HEK293 (cell line): ENCODE results near the gene GARIN5B.

Experiments used
- CTCF ChIA-PET: fragments of 350-600 bp; formaldehyde crosslinking; extraction: SDS; loops from one replicate; lab custom pipeline; 2021; ENCODE audit warnings: antibody characterized with exemption; lab: Yijun Ruan, JAX
- POLR2A ChIA-PET: fragments of 300-600 bp; formaldehyde crosslinking; extraction: SDS; loops from one replicate; lab custom pipeline; 2020; ENCODE audit warnings: antibody characterized with exemption, inconsistent platforms; lab: Yijun Ruan, JAX
- H3K27ac ChIP-seq: fragments of 200-500 bp; sonication (Bioruptor generic); 2 replicates; pipeline ENCODE4 v1.5.1; 2014; ENCODE audit warnings: low read depth, low read length, control low read depth, inconsistent platforms; ENCODE audit errors: extremely low read depth
- H3K36me3 ChIP-seq, 2 experiments: fragments of 200-500 bp in 1 of 2; sonication (Bioruptor generic) in 1 of 2; 1 replicate in 1 of 2; 2 replicates in 1 of 2; pipeline ENCODE4 v1.5.1; 2014 to 2017; ENCODE audit warnings: inconsistent platforms in 2 of 2, low read length in 2 of 2; ENCODE audit not compliant: control insufficient read depth in 2 of 2, insufficient read depth in 1 of 2
- H3K4me1 ChIP-seq: fragments of 200-500 bp; sonication (Bioruptor generic); 2 replicates; pipeline ENCODE4 v1.5.1; 2014; ENCODE audit warnings: mild to moderate bottlenecking, low read length, inconsistent platforms; ENCODE audit not compliant: control insufficient read depth, insufficient read depth
- H3K4me3 ChIP-seq: 2 replicates; pipeline ENCODE4 v1.5.1; 2011; ENCODE audit warnings: low read depth, mild to moderate bottlenecking, control low read depth, low read length, moderate library complexity
- H3K9me3 ChIP-seq: fragments of 200-500 bp; sonication (Bioruptor generic); 2 replicates; pipeline ENCODE4 v1.5.1; 2014; ENCODE audit warnings: low read depth, low read length, inconsistent platforms; ENCODE audit not compliant: control insufficient read depth, insufficient read depth
- HIC1 ChIP-seq: fragments of 450-650 bp; formaldehyde crosslinking; IDR thresholded peaks from 2 replicates; pipeline ENCODE4 v1.5.1; 2016; ENCODE audit warnings: missing biosample characterization, missing genetic modification characterization
- SP3 ChIP-seq: fragments of 450-650 bp; formaldehyde crosslinking; IDR thresholded peaks from 2 replicates; pipeline ENCODE4 v1.5.1; 2016; ENCODE audit warnings: missing biosample characterization, missing genetic modification characterization
- ZBTB11 ChIP-seq: fragments of 450-650 bp; formaldehyde crosslinking; conservative IDR thresholded peaks from 2 replicates; pipeline ENCODE4 v1.5.1; 2016; ENCODE audit warnings: low read depth, missing biosample characterization, missing genetic modification characterization
- ZBTB17 ChIP-seq: fragments of 450-650 bp; formaldehyde crosslinking; IDR thresholded peaks from 2 replicates; pipeline ENCODE4 v1.5.1; 2016; ENCODE audit warnings: missing biosample characterization, missing genetic modification characterization
- ZFP37 ChIP-seq: fragments of 450-650 bp; formaldehyde crosslinking; IDR thresholded peaks from 2 replicates; pipeline ENCODE4 v1.5.1; 2016; ENCODE audit warnings: missing biosample characterization, missing genetic modification characterization
- ZNF18 ChIP-seq: fragments of 450-650 bp; formaldehyde crosslinking; IDR thresholded peaks from 2 replicates; pipeline ENCODE4 v1.5.1; 2016; ENCODE audit warnings: missing biosample characterization, missing genetic modification characterization
- ZNF23 ChIP-seq: fragments of 450-650 bp; formaldehyde crosslinking; IDR thresholded peaks from 2 replicates; pipeline ENCODE4 v1.5.1; 2016; ENCODE audit warnings: missing biosample characterization, missing genetic modification characterization, borderline replicate concordance
- ZNF335 ChIP-seq: fragments of 450-650 bp; formaldehyde crosslinking; conservative IDR thresholded peaks from 2 replicates; pipeline ENCODE4 v1.5.1; 2016; ENCODE audit warnings: missing biosample characterization, missing genetic modification characterization
- ZNF76 ChIP-seq: fragments of 450-650 bp; formaldehyde crosslinking; IDR thresholded peaks from 2 replicates; pipeline ENCODE4; 2016; ENCODE audit warnings: low read depth, missing biosample characterization, missing genetic modification characterization, borderline replicate concordance

GARIN5B gene

GRCh38 chr19:55306712-55307111 lies 56.3 kb downstream of the GARIN5B start:
- ChIA-PET CTCF (interaction anchor here (0.6 to 0.7 kb wide), 3 partner anchors 33 to 165 kb away, joined by 3 to 4 read pairs (median 3); partner anchors contain the start of gene KMT5C), POLR2A (no interaction called here)
- Histone ChIP-seq H3K27ac (no peak overlapping the region), H3K9me3 (no peaks in the 10 kb centered on the region), H3K36me3 (peaks cover 17 to 71% of the 10 kb centered on the region in 2 experiments), H3K4me3 (no peak overlapping the region), H3K4me1 (peaks cover 3% of the 10 kb centered on the region; the same call in 1 of the 2 replicates)
- TF ChIP-seq ZNF23 (tag by site-specific recombination) = peak; percentile 78; the same call in 1 of the 2 replicates
- TF ChIP-seq ZNF18 = no peak
- TF ChIP-seq ZBTB17 = peak; percentile 77

- no peak overlapping the region for H3K27ac ChIP-seq
- POLR2A ChIA-PET = interaction anchor here (1.0 kb wide), 1 partner anchor 33 kb away, joined by 3 read pairs; the partner anchor contains the start of gene KMT5C
- peaks cover 17 to 71% of the 10 kb centered on the region in 2 experiments for H3K36me3 ChIP-seq
- H3K4me1 ChIP-seq = peaks cover 3% of the 10 kb centered on the region; the same call in 1 of the 2 replicates
- TF ChIP-seq ZBTB11 (tag by site-specific recombination) (peak; percentile 28; the same call in 1 of the 2 replicates), HIC1 (tag by site-specific recombination) (no peak)
- no peak overlapping the region for H3K4me3 ChIP-seq
- H3K9me3 ChIP-seq = no peaks in the 10 kb centered on the region
- CTCF ChIA-PET = interaction anchor here (0.6 kb wide), 2 partner anchors 79 to 165 kb away, joined by 3 read pairs; no protein-coding TSS in a partner anchor
Measured at GRCh38 chr19:55305983-55306562, 57.0 kb downstream of the GARIN5B start.

- ChIA-PET CTCF (interaction anchor here (0.6 kb wide), 1 partner anchor 79 kb away, joined by 3 read pairs; no protein-coding TSS in a partner anchor), POLR2A (interaction anchor here (1.0 kb wide), 1 partner anchor 34 kb away, joined by 3 read pairs; the partner anchor contains the start of gene KMT5C)
- Histone ChIP-seq H3K36me3 (peaks cover 17 to 69% of the 10 kb centered on the region in 2 experiments), H3K4me3 (no peak overlapping the region), H3K27ac (no peak overlapping the region)
- TF ChIP-seq ZFP37 (tag by site-specific recombination) = no peak
- TF ChIP-seq ZNF335 = peak; percentile 39
- TF ChIP-seq SP3 (tag by site-specific recombination) = peak; percentile 14; the same call in 1 of the 2 replicates
- TF ChIP-seq ZNF76 (tag by site-specific recombination) = peak; percentile 96
- TF ChIP-seq, all 188 proteins: peak for 3
- Histone ChIP-seq H3K9me3 (no peaks in the 10 kb centered on the region), H3K4me1 (peaks cover 3% of the 10 kb centered on the region; the same call in 1 of the 2 replicates)
Measured at GRCh38 chr19:55305491-55305890, 57.6 kb downstream of the GARIN5B start.
